AG09309 (cell line): Measurements from ENCODE around the gene FARS2.
A peak's percentile ranks its signal among the peaks of the same experiment; 100 is the strongest.

ENCODE experiments used
- DNase-seq: peaks from one replicate; pipeline ENCODE4 v3.0.0-alpha.2; 2010; ENCODE audit warnings: low read depth
- H3K4me3 ChIP-seq: 2 replicates; pipeline ENCODE4 v1.5.1; 2011; ENCODE audit warnings: mild to moderate bottlenecking, low read depth, low read length, moderate library complexity; ENCODE audit not compliant: control insufficient read depth
- CTCF ChIP-seq: IDR thresholded peaks from 2 replicates; pipeline ENCODE4 v1.5.1; 2011; ENCODE audit warnings: mild to moderate bottlenecking, low read depth, low read length, inconsistent platforms; ENCODE audit not compliant: insufficient read depth, control insufficient read depth; ENCODE audit errors: missing control alignments

The FARS2 gene

GRCh38 chr6:5726976-5727718 lies 465.8 kb downstream of the FARS2 start:
- TF ChIP-seq CTCF = no peak
- no peak overlapping the region for H3K4me3 ChIP-seq
- peak; percentile 33 for DNase-seq

- TF ChIP-seq CTCF = no peak
- no peak overlapping the region for H3K4me3 ChIP-seq
- no peak for DNase-seq
These were observed 467.2 kb downstream of the FARS2 start for GRCh38 chr6:5728351-5729079.

- no peak for DNase-seq
- TF ChIP-seq CTCF = no peak
- H3K4me3 ChIP-seq = no peak overlapping the region
These were observed 467.7 kb downstream of the FARS2 start for GRCh38 chr6:5729080-5729434.

- TF ChIP-seq CTCF = no peak
- H3K4me3 ChIP-seq = no peak overlapping the region
- DNase-seq = no peak
These were observed 468.7 kb downstream of the FARS2 start for GRCh38 chr6:5729813-5730517.

GRCh38 chr6:5730585-5731263 lies 469.4 kb downstream of the FARS2 start:
- no peak for TF ChIP-seq CTCF
- DNase-seq = peak; percentile 56
- H3K4me3 ChIP-seq = no peak overlapping the region

GRCh38 chr6:5731435-5731834 lies 470.1 kb downstream of the FARS2 start:
- TF ChIP-seq CTCF = no peak
- H3K4me3 ChIP-seq = no peak overlapping the region
- no peak for DNase-seq
